Nucleus accumbens (tissue), 56 donors: ENCODE data around the gene CD244.

ENCODE experiments used
- DNase-seq, 56 donors: peaks; one replicate each; lab custom pipeline; 2025; lab: John Stamatoyannopoulos, UW

The CD244 gene

GRCh38 chr1:160818207-160818937 lies 44.3 kb downstream of the CD244 start:
- no peak for DNase-seq

DNA sequence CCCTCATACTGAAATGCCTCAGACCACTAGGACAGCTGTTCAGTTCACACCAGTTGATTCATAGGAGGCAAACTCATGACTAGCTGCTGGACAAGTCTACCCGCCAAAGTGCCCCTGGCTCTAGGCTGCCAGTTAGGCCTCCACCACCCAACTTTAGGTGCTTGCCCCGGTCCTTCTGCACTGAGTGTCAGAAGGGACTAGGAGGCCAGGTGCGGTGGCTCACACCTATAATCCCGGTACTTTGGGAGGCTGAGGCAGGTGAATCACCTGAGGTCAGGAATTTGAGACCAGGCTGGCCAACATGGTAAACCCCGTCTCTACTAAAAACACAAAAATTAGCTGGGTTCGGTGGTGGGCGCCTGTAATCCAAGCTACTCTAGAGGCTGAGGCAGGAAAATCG lies 47.8 kb downstream of the CD244 start:
- no peak for DNase-seq

DNA sequence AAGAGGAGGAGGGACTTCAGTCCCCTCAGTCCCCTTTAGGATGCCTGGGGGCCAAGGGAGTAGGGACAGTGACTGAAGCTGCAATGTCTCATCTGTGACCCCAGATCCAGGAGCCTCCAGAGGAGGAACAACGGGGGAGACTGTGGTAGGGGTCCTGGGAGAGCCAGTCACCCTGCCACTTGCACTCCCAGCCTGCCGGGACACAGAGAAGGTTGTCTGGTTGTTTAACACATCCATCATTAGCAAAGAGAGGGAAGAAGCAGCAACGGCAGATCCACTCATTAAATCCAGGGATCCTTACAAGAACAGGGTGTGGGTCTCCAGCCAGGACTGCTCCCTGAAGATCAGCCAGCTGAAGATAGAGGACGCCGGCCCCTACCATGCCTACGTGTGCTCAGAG lies 48.4 kb downstream of the CD244 start:
- no peak for DNase-seq

DNA sequence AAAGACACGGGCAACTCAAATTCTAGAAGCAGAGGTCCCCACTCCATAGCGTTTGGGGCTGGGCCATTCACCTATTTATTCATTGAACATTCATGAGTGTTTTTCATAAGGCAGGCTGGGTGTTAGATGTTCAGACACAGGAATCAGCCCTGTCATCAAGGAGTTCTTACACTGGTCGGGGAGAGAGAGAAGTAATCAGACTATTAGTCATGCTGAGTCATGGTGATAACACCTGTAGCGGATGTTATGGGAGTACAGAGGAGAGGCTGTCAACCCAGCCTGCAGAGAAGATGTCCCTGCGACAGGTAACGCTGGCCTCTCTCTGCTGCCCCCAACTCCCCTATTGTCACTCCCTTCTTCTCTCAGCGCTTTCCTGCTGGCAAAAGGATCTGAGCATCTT lies 49.5 kb downstream of the CD244 start:
- DNase-seq = peak in 1 of 56 donors; percentile 7

DNA sequence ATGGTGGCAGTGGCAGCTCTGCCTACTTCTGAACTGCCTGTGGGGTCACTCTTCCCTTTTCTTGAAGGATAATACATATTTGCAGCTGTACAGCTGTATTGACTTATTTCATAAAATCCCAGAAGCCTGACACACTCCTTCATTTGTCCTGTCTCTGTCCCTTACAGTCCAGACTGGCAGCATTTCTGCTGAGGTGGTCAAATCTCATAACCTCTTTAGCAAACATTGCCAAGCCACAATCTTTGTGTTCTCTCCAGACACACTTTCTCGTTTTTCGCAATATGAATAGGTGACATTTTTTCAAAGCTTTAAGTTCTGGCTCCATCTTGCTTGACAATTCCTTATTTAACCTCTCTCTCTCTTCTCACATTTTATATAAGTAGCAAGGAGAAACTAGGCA lies 51.5 kb downstream of the CD244 start:
- no peak for DNase-seq

GRCh38 chr1:160810486-160810885 lies 52.2 kb downstream of the CD244 start:
- DNase-seq = no peak

GRCh38 chr1:160808289-160808688 lies 54.4 kb downstream of the CD244 start:
- no peak for DNase-seq

DNA sequence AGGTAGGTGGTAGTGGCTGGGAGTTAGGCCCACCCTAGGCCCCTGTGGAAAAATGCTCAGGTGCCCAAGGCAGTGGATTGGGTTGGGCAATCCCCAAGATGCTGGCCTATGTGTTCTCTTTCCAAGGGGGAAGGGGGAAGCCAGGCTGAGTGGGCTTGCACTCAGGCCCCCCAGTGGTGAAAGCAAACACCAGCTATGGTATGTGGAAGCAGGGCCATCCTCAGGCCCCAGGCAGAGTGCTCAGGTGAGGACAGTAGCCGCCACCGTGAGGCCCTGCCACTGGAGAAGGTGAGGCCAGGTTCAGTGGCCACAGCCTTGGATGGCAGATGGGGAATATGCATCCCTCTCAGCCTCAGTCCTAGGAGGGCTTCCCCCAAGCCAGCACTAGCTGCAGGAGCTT lies 54.9 kb downstream of the CD244 start:
- no peak for DNase-seq

DNA sequence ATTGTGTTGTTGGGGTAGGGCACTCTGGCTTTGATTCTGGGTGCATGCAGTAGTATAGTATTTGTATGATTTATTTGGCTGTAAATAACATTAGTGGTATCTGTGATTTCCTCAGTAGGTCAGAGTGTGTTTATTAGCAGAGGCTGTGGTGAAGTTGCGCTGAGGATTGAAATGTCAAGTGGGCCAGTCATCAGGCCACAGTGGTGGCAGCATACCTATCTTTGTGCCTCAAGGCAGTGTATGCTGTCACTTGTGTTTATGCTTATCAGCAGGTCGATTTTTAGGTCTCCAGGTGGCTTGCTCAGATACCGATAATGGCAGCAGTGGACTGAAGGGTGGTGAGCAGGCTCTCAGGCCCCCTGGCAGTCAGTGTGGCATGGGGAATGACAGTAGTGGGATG lies 55.4 kb downstream of the CD244 start:
- no peak for DNase-seq

- no peak for DNase-seq
Measured at GRCh38 chr1:160806784-160807183, 55.9 kb downstream of the CD244 start.

GRCh38 chr1:160806109-160806665 lies 56.5 kb downstream of the CD244 start:
- no peak for DNase-seq

DNA sequence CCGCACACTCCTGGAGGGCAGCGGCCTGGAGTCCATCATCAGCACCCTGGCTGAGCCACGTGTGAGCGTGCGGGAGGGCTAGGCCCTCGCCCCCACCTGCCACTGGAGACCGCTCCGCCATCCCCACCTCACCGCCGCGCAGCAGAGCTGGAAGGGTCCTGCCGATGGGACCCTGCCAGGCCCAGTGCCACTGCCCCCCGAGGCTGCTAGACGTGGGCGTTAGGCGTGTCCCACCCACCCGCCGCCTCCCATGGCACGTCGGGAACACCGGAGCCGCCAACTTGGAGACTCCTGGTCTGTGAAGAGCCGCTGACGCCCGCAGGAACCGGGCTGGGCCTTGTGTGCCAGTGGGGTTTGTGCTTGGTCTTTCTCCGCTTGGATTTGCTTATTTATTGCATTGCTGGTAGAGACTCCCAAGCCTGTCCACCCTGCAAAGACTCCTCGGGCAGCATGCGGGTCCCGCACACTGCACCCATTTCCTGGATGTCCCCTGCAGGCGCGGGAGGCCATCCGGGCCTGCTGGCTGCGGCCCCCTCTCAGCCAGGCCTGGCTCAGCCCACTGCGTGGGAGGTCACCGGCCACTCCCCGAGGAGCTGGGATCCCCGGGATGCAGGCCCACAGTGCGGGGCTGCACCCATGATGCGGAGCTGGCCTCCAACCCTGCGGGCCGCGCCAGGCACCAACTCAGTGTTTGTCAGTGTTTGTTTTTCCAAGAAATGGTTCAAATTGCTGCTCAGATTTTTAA lies 60.7 kb downstream of the CD244 start:
- no peak for DNase-seq

GRCh38 chr1:160800645-160801408 lies 61.9 kb downstream of the CD244 start:
- DNase-seq = no peak

DNA sequence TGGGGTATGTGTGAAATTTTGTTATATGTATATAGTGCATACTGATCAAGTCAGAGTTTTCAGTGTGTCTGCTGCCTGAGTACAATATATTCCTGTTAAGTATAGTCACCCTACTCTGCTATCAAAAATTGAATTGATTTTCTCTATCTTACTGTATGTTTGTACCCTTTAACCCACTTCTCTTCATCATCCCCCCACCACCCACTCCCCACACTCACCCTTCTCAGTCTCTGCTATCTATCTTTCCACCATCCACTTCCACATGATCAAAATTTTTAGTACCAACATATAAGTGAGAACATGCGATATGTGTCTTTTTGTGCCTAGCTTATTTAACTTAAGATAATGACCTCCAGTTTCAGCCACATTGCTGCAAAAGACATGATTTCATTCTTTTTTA lies 62.5 kb downstream of the CD244 start:
- no peak for DNase-seq

GRCh38 chr1:160799641-160800040 lies 63.0 kb downstream of the CD244 start:
- DNase-seq = no peak

DNA sequence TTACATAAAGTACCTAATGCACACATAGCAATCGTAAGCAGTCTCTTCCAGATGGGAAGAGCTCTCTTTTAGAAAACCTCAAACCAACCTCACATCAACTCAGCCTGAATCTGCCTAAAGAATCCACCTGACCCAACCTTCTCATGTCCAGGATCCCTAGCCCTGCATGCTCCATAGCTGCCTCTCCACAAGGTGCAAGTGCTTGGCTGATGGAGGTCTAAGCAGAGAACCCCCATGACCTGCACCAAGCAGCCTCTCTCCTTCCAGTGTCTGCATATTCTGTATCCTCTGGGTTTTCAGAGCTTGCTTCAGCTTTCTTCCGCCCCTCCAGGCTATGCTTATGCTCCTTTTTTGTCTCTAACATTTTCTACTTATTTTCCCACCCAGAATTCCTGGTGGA lies 64.2 kb downstream of the CD244 start:
- DNase-seq = no peak

GRCh38 chr1:160797861-160798273 lies 64.8 kb downstream of the CD244 start:
- no peak for DNase-seq

- no peak for DNase-seq
Measured at GRCh38 chr1:160797271-160797709, 65.4 kb downstream of the CD244 start.

DNA sequence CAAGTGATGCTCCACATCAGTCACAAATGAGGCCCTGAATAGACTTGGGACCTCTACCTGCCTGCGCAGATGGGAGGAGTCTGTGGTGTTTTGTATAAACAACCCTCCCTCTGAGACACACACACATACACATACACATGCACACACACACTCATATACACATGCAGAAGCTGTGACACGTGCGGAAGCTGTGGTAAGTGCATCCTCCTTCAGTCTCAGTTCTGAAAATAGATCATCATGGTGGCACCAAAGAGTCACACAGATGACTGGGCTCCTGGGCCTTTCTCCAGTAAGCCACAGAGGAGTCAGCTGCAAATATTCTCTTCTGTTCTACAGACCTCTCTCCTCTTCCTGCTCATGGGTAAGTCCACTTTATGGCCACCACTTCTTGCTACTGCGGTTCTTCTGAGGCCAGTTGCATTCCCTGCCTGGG lies 66.7 kb downstream of the CD244 start, which contains the start of gene LY9:
TSS of gene LY9 (plus strand) at position 224 of the 433 bp plus-strand sequence. CDS start at position 238, 14 bp downstream.
- no peak for DNase-seq

- no peak for DNase-seq
Measured at GRCh38 chr1:160794376-160794775, 68.3 kb downstream of the CD244 start.
